SK-N-SH treated with all-trans-retinoic acid at 6 μM for 48 hours (cell line): Measurements from ENCODE around the gene CACNA1H.
A peak's percentile ranks its signal among the peaks of the same experiment; 100 is the strongest.

Experiments used
- ARNTL ChIP-seq: fragments of 450-650 bp; formaldehyde crosslinking; IDR thresholded peaks from 2 replicates; pipeline ENCODE4 v1.5.0; 2020; ENCODE audit warnings: low read depth, mild to moderate bottlenecking, moderate library complexity, borderline replicate concordance
- CREB5 ChIP-seq: fragments of 250-450 bp; sonication (Bioruptor Pico); IDR thresholded peaks from 2 replicates; pipeline ENCODE4 v1.5.1; 2020; ENCODE audit warnings: low read depth, mild to moderate bottlenecking, moderate library complexity
- PATZ1 ChIP-seq: fragments of 250-450 bp; sonication (Bioruptor Pico); IDR thresholded peaks from 2 replicates; pipeline ENCODE4 v1.8.0; 2020; ENCODE audit warnings: mild to moderate bottlenecking, moderate library complexity, borderline replicate concordance
- TCF4 ChIP-seq: fragments of 250-450 bp; sonication (Bioruptor Pico); IDR thresholded peaks from 2 replicates; pipeline ENCODE4 v1.8.0; 2021; ENCODE audit warnings: mild to moderate bottlenecking, moderate library complexity, borderline replicate concordance
- TOX ChIP-seq: fragments of 250-450 bp; sonication (Bioruptor Pico); IDR thresholded peaks from 2 replicates; pipeline ENCODE4 v1.8.0; 2021; ENCODE audit warnings: mild to moderate bottlenecking, moderate library complexity, borderline replicate concordance
- TSHZ2 ChIP-seq: fragments of 250-450 bp; sonication (Bioruptor Pico); IDR thresholded peaks from 2 replicates; pipeline ENCODE4 v1.5.0; 2020; ENCODE audit warnings: mild to moderate bottlenecking, moderate library complexity
- ZFP3 ChIP-seq: fragments of 250-450 bp; sonication (Bioruptor Pico); IDR thresholded peaks from 2 replicates; pipeline ENCODE4 v1.5.0; 2020; ENCODE audit warnings: mild to moderate bottlenecking, moderate library complexity
- ZFP30 ChIP-seq: fragments of 450-650 bp; formaldehyde crosslinking; IDR thresholded peaks from 2 replicates; pipeline ENCODE4 v1.5.0; 2022; ENCODE audit warnings: mild to moderate bottlenecking, moderate library complexity
- ZNF565 ChIP-seq: fragments of 450-650 bp; formaldehyde crosslinking; conservative IDR thresholded peaks from 2 replicates; pipeline ENCODE4 v1.5.0; 2020; ENCODE audit warnings: low read depth, mild to moderate bottlenecking, moderate library complexity
- ZNF70 ChIP-seq: fragments of 450-650 bp; formaldehyde crosslinking; IDR thresholded peaks from 2 replicates; pipeline ENCODE4 v1.5.0; 2020; ENCODE audit warnings: mild to moderate bottlenecking, moderate library complexity

GRCh38 chr16:1175566-1176279 lies 22.8 kb downstream of the CACNA1H start:
- TF ChIP-seq CREB5 (CRISPR knock-in tag) (no peak), ZNF565 (CRISPR knock-in tag) (no peak), PATZ1 (CRISPR knock-in tag) (no peak), ZNF70 (no peak), TOX (CRISPR knock-in tag) (no peak), ARNTL (no peak), TCF4 (CRISPR knock-in tag) (no peak), ZFP3 (CRISPR knock-in tag) (peak; percentile 96), TSHZ2 (CRISPR knock-in tag) (no peak), ZFP30 (CRISPR knock-in tag) (no peak)
